Ishikawa (cell line): Measurements from ENCODE around the gene KBTBD2.

Experiments
- CEBPB ChIP-seq: IDR thresholded peaks from 2 replicates; pipeline ENCODE4 v1.6.1; 2012
- CREB1 ChIP-seq: IDR thresholded peaks from 2 replicates; pipeline ENCODE4 v1.6.1; 2012; ENCODE audit warnings: low read depth
- EGR1 ChIP-seq: IDR thresholded peaks from 2 replicates; pipeline ENCODE4 v1.6.1; 2012
- EP300 ChIP-seq: IDR thresholded peaks from 2 replicates; pipeline ENCODE4 v1.6.1; 2012; ENCODE audit warnings: borderline replicate concordance
- FOXM1 ChIP-seq: IDR thresholded peaks from 2 replicates; pipeline ENCODE4 v1.6.1; 2012; ENCODE audit warnings: low read depth, borderline replicate concordance
- MAX ChIP-seq: IDR thresholded peaks from 2 replicates; pipeline ENCODE4 v1.6.1; 2012
- NFIC ChIP-seq: IDR thresholded peaks from 2 replicates; pipeline ENCODE4 v1.6.1; 2012
- RAD21 ChIP-seq: IDR thresholded peaks from 2 replicates; pipeline ENCODE4 v1.6.1; 2012; ENCODE audit warnings: low read depth
- REST ChIP-seq: IDR thresholded peaks from 2 replicates; pipeline ENCODE4 v1.6.1; 2012; ENCODE audit warnings: low read depth, mild to moderate bottlenecking
- TAF1 ChIP-seq: IDR thresholded peaks from 2 replicates; pipeline ENCODE4 v1.6.1; 2012; ENCODE audit warnings: low read depth, mild to moderate bottlenecking
- TCF12 ChIP-seq: IDR thresholded peaks from 2 replicates; pipeline ENCODE4 v1.6.1; 2012; ENCODE audit warnings: low read depth
- TEAD4 ChIP-seq: IDR thresholded peaks from 2 replicates; pipeline ENCODE4 v1.6.1; 2012
- USF1 ChIP-seq: IDR thresholded peaks from 2 replicates; pipeline ENCODE4 v1.6.1; 2012
- YY1 ChIP-seq: IDR thresholded peaks from 2 replicates; pipeline ENCODE4 v1.6.1; 2012; ENCODE audit warnings: low read depth
- ZBTB7A ChIP-seq: IDR thresholded peaks from 2 replicates; pipeline ENCODE4 v1.6.1; 2012; ENCODE audit warnings: low read depth

KBTBD2 gene

GRCh38 chr7:32915041-32915536, 23.5 kb upstream of the KBTBD2 start:
- TF ChIP-seq USF1 (no peak), RAD21 (no peak), TEAD4 (no peak)

GRCh38 chr7:32914184-32914583, 22.6 kb upstream of the KBTBD2 start:
- TF ChIP-seq EP300 (no peak), YY1 (no peak), EGR1 (no peak), TCF12 (no peak), ZBTB7A (no peak), RAD21 (no peak), MAX (no peak), TAF1 (no peak), USF1 (no peak), FOXM1 (no peak)

GRCh38 chr7:32910195-32910594, 18.6 kb upstream of the KBTBD2 start:
- TF ChIP-seq ZBTB7A (no peak), FOXM1 (no peak), REST (no peak), USF1 (no peak), RAD21 (no peak), EGR1 (no peak), YY1 (no peak), MAX (no peak), TCF12 (no peak), TEAD4 (no peak), EP300 (no peak), TAF1 (no peak), NFIC (no peak), CREB1 (no peak), CEBPB (no peak)

GRCh38 chr7:32905175-32905662, 13.7 kb upstream of the KBTBD2 start:
- TF ChIP-seq REST (no peak), USF1 (peak; percentile 50; the same call in 1 of the 2 replicates), EP300 (no peak)

GRCh38 chr7:32901629-32902028, 10.1 kb upstream of the KBTBD2 start:
- TF ChIP-seq USF1 (no peak), CREB1 (no peak), CEBPB (no peak), NFIC (no peak), FOXM1 (no peak), EP300 (no peak), ZBTB7A (no peak), EGR1 (no peak), YY1 (no peak)
